Prostate gland (tissue), 2 donors: ENCODE measurements around the gene CYBA. TPM values are rescaled to one million over a fixed set of nuclear protein-coding genes. Genes with fewer than 3 reads are reported as not detected.

ENCODE experiments used
- DNase-seq: peaks from one replicate; pipeline ENCODE4 v3.0.0-alpha.2; 2019; ENCODE audit warnings: low spot score
- H3K27ac ChIP-seq, 2 donors: fragments of 200-600 bp; sonication (generic); 2 replicates each; pipeline ENCODE4 v1.5.1; 2017 to 2019
- H3K27me3 ChIP-seq: fragments of 200-600 bp; sonication (generic); replicated peaks from 2 replicates; pipeline ENCODE4 v1.5.1; 2019; ENCODE audit not compliant: insufficient read depth
- H3K36me3 ChIP-seq, 2 donors: fragments of 200-600 bp; sonication (generic); 1 replicate in 1 of 2; 2 replicates in 1 of 2; pipeline versions ENCODE4 v1.5.1 to v1.8.1; 2017 to 2019
- H3K4me1 ChIP-seq: fragments of 200-600 bp; sonication (generic); replicated peaks from 2 replicates; pipeline ENCODE4 v1.5.1; 2019
- H3K4me3 ChIP-seq, 2 donors: fragments of 200-600 bp; sonication (generic); 2 replicates each; pipeline ENCODE4 v1.5.1; 2017 to 2019
- H3K9me3 ChIP-seq: fragments of 200-600 bp; sonication (generic); 2 replicates; pipeline ENCODE4 v1.5.1; 2017
- CTCF ChIP-seq, 4 experiments: fragments of 200-600 bp in 2 of 4; fragments of 450-650 bp in 2 of 4; sonication (generic) in 2 of 4; IDR thresholded peaks; 1 replicate in 3 of 4; 2 replicates in 1 of 4; pipeline ENCODE4 v1.5.1; 2016 to 2019; ENCODE audit warnings: antibody characterized with exemption in 4 of 4, mild to moderate bottlenecking in 2 of 4, moderate library complexity in 2 of 4
- POLR2A ChIP-seq: fragments of 450-650 bp; IDR thresholded peaks from one replicate; pipeline ENCODE4 v1.6.1; 2016; ENCODE audit warnings: antibody characterized with exemption, mild to moderate bottlenecking
- POLR2AphosphoS5 ChIP-seq: sonication (generic); formaldehyde crosslinking; IDR thresholded peaks from one replicate; pipeline ENCODE4 v1.6.1; 2017; ENCODE audit warnings: antibody characterized with exemption
- WGBS: methylation state at CpG from one replicate; pipeline ENCODE4 v1.1.5; 2018; 5-methylcytosine and 5-hydroxymethylcytosine counted together
- intact Hi-C: fragments of 100-400 bp; cut with DNase I; formaldehyde crosslinking; loops from one replicate; pipeline ENCODE4 v1.14.2; 2022
- total RNA-seq, 2 donors: library from RNA; depleted of rRNA; stranded (reverse); fragments of >200 nt; gene quantifications; one replicate each; pipeline ENCODE4 v1.1.0, GENCODE V29; 2016

The CYBA gene
- total RNA-seq, 2 donors from 2014 or later = 86.0 to 155 TPM

GRCh38 chr16:88697116-88697830, 46.4 kb upstream of the CYBA start:
- TF ChIP-seq POLR2A (no peak), POLR2AphosphoS5 (no peak), CTCF (IDR thresholded peaks at IDR 0.05) (no peak)
- no peaks in the 10 kb centered on the region for H3K9me3 ChIP-seq
- intact Hi-C loops = no loop called here
- no peak overlapping the region for H3K4me3 ChIP-seq
- no peak overlapping the region for H3K27ac ChIP-seq
- no peaks in the 10 kb centered on the region for H3K36me3 ChIP-seq
- H3K4me1 ChIP-seq = no peaks in the 10 kb centered on the region
- DNase-seq = no peak
- no peaks in the 10 kb centered on the region for H3K27me3 ChIP-seq
- WGBS = 90% methylated on average over 45 of the region's 47 CpGs

- 86% methylated on average over 14 of the region's 14 CpGs for WGBS
- DNase-seq = no peak
- no peak overlapping the region for H3K4me3 ChIP-seq
- intact Hi-C loops = no loop called here
- H3K27ac ChIP-seq = no peak overlapping the region
- H3K27me3 ChIP-seq = no peaks in the 10 kb centered on the region
- TF ChIP-seq CTCF (IDR thresholded peaks at IDR 0.05) = no peak
- no peak for TF ChIP-seq POLR2AphosphoS5
- TF ChIP-seq POLR2A = no peak
- no peaks in the 10 kb centered on the region for H3K36me3 ChIP-seq
- no peaks in the 10 kb centered on the region for H3K4me1 ChIP-seq
- no peaks in the 10 kb centered on the region for H3K9me3 ChIP-seq
Measured at GRCh38 chr16:88696441-88696840, 45.6 kb upstream of the CYBA start.

- Histone ChIP-seq H3K27me3 (no peaks in the 10 kb centered on the region), H3K27ac (no peak overlapping the region), H3K9me3 (no peaks in the 10 kb centered on the region), H3K36me3 (no peaks in the 10 kb centered on the region), H3K4me3 (no peak overlapping the region), H3K4me1 (no peaks in the 10 kb centered on the region)
- 91% methylated on average over 7 of the region's 7 CpGs for WGBS
- intact Hi-C loops = no loop called here
- TF ChIP-seq POLR2A (no peak), POLR2AphosphoS5 (no peak), CTCF (IDR thresholded peaks at IDR 0.05) (no peak)
- no peak for DNase-seq
Measured at GRCh38 chr16:88695753-88696152, 44.9 kb upstream of the CYBA start.

- H3K36me3 ChIP-seq = no peaks in the 10 kb centered on the region
- WGBS = 86% methylated on average over 7 of the region's 15 CpGs
Measured at GRCh38 chr16:88695218-88695617, 44.4 kb upstream of the CYBA start.

More at GRCh38 chr16:88695218-88695617, 44.4 kb upstream of the CYBA start:
- Histone ChIP-seq H3K4me3 (no peak overlapping the region), H3K4me1 (no peaks in the 10 kb centered on the region), H3K9me3 (no peaks in the 10 kb centered on the region), H3K27me3 (no peaks in the 10 kb centered on the region), H3K27ac (no peak overlapping the region)
- no peak for DNase-seq
- TF ChIP-seq POLR2A (no peak), POLR2AphosphoS5 (no peak), CTCF (IDR thresholded peaks at IDR 0.05) (no peak)
- intact Hi-C loops = no loop called here
